Fibroblast of skin of right quadriceps (primary cell): ENCODE data around the gene KNSTRN.

ENCODE experiments used
- DNase-seq: peaks from one replicate; pipeline ENCODE4 v3.0.0-alpha.2; 2013

KNSTRN gene

GRCh38 chr15:40367371-40367685 lies 15.2 kb upstream of the KNSTRN start:
- DNase-seq = no peak

- DNase-seq = peak; percentile 81
Observed at GRCh38 chr15:40367686-40368611, 14.6 kb upstream of the KNSTRN start.

GRCh38 chr15:40368719-40369473 lies 13.6 kb upstream of the KNSTRN start:
- DNase-seq = no peak

- DNase-seq = no peak
Observed at GRCh38 chr15:40369474-40369869, 13.0 kb upstream of the KNSTRN start.

- DNase-seq = no peak
Observed at GRCh38 chr15:40369971-40370370, 12.6 kb upstream of the KNSTRN start.

- peak; percentile 31 for DNase-seq
Observed at GRCh38 chr15:40372981-40373380, 9.5 kb upstream of the KNSTRN start.

- no peak for DNase-seq
Observed at GRCh38 chr15:40377606-40378005, 4.9 kb upstream of the KNSTRN start.

GRCh38 chr15:40379374-40379773 lies 3.1 kb upstream of the KNSTRN start:
- DNase-seq = no peak

GRCh38 chr15:40379853-40380252 lies 2.7 kb upstream of the KNSTRN start:
- DNase-seq = peak; percentile 91

GRCh38 chr15:40380636-40381035 lies 1.9 kb upstream of the KNSTRN start:
- no peak for DNase-seq

GRCh38 chr15:40381818-40382529 lies 547 bp upstream of the KNSTRN start:
- no peak for DNase-seq

GRCh38 chr15:40386480-40386879 lies 4.0 kb downstream of the KNSTRN start:
- DNase-seq = no peak

GRCh38 chr15:40388941-40389823 lies 6.7 kb downstream of the KNSTRN start:
- DNase-seq = no peak

- no peak for DNase-seq
Observed at GRCh38 chr15:40389824-40390595, 7.5 kb downstream of the KNSTRN start.

- DNase-seq = peak; percentile 40
Observed at GRCh38 chr15:40392986-40393948, 10.7 kb downstream of the KNSTRN start.

- no peak for DNase-seq
Observed at GRCh38 chr15:40397688-40398412, 15.3 kb downstream of the KNSTRN start.

GRCh38 chr15:40398413-40398873 lies 15.9 kb downstream of the KNSTRN start:
- no peak for DNase-seq

- DNase-seq = no peak
Observed at GRCh38 chr15:40399370-40399769, 16.8 kb downstream of the KNSTRN start.
